ENCODE measurements around the gene GABARAPL2.
"Not testable (repeated sequence)": the region's sequence is repeated elsewhere in the genome, so short reads cannot be mapped to it uniquely, and the experiment has no call there.

The GABARAPL2 gene

DNA sequence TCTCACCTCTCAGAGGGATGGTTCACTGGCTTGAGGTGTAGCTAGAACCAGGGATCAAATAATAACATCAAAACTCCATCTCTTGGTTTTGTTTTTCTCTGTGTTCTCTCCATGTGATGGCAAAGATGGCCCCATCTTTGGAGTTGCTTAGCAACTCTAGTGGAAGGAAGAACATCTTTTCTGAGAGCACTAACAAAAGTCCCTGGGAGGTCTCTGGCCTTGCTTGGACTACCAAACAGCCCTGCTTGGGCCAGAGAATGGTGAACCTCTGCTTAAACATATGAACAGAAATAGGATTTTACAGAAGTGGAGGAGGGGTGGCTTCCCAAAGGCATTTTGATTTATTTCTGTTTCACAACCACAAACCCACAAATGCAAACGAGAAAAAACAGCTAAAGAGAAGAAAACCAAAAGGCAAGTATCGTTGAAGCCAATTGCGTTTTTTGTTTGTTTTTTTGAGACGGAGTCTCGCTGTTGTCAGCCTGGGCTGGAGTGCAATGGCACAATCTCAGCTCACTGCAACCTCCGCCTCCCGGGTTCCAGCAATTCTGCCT lies 13.2 kb downstream of the GABARAPL2 start:
- DNase-seq (ENCODE audit: low read depth), result no peak
- no peak for TF ChIP-seq POLR2A (IDR thresholded peaks at IDR 0.05; ENCODE audit: extremely low read depth, insufficient read length)
- TF ChIP-seq CTCF (IDR thresholded peaks at IDR 0.05; ENCODE audit: low read depth, low read length), result no peak
- TF ChIP-seq, protein P1, sequence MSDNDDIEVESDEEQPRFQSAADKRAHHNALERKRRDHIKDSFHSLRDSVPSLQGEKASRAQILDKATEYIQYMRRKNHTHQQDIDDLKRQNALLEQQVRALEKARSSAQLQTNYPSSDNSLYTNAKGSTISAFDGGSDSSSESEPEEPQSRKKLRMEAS (IDR thresholded peaks at IDR 0.05; ENCODE audit: low read depth, low read length), result no peak
- no peak for TF ChIP-seq MYC (IDR thresholded peaks at IDR 0.05; ENCODE audit: low read depth, low read length)
- H3K4me3 ChIP-seq (ENCODE audit: low read depth, low read length), result no peak overlapping the region

GRCh38 chr16:75584108-75584507 lies 17.9 kb downstream of the GABARAPL2 start:
- H3K4me3 ChIP-seq (ENCODE audit: low read depth, low read length), result no peak overlapping the region
- no peak for TF ChIP-seq CTCF (IDR thresholded peaks at IDR 0.05; ENCODE audit: low read depth, low read length)
- TF ChIP-seq, protein P1 (IDR thresholded peaks at IDR 0.05; ENCODE audit: low read depth, low read length), result no peak
- TF ChIP-seq MYC (IDR thresholded peaks at IDR 0.05; ENCODE audit: low read depth, low read length), result no peak
- TF ChIP-seq POLR2A (IDR thresholded peaks at IDR 0.05; ENCODE audit: extremely low read depth, insufficient read length), result no peak
- DNase-seq (ENCODE audit: low read depth), result no peak

GRCh38 chr16:75588716-75589115 lies 22.5 kb downstream of the GABARAPL2 start:
- TF ChIP-seq, protein P1 (IDR thresholded peaks at IDR 0.05; ENCODE audit: low read depth, low read length), result no peak
- DNase-seq (ENCODE audit: low read depth), result no peak
- H3K4me3 ChIP-seq (ENCODE audit: low read depth, low read length), result no peak overlapping the region

GRCh38 chr16:75589306-75589705 lies 23.1 kb downstream of the GABARAPL2 start:
- DNase-seq (ENCODE audit: low read depth), result no peak
- H3K4me3 ChIP-seq (ENCODE audit: low read depth, low read length), result no peak overlapping the region
- TF ChIP-seq CTCF (IDR thresholded peaks at IDR 0.05; ENCODE audit: low read depth, low read length) (no peak), POLR2A (IDR thresholded peaks at IDR 0.05; ENCODE audit: extremely low read depth, insufficient read length) (no peak), MYC (IDR thresholded peaks at IDR 0.05; ENCODE audit: low read depth, low read length) (no peak)
- TF ChIP-seq, protein P1 (IDR thresholded peaks at IDR 0.05; ENCODE audit: low read depth, low read length), result no peak

DNA sequence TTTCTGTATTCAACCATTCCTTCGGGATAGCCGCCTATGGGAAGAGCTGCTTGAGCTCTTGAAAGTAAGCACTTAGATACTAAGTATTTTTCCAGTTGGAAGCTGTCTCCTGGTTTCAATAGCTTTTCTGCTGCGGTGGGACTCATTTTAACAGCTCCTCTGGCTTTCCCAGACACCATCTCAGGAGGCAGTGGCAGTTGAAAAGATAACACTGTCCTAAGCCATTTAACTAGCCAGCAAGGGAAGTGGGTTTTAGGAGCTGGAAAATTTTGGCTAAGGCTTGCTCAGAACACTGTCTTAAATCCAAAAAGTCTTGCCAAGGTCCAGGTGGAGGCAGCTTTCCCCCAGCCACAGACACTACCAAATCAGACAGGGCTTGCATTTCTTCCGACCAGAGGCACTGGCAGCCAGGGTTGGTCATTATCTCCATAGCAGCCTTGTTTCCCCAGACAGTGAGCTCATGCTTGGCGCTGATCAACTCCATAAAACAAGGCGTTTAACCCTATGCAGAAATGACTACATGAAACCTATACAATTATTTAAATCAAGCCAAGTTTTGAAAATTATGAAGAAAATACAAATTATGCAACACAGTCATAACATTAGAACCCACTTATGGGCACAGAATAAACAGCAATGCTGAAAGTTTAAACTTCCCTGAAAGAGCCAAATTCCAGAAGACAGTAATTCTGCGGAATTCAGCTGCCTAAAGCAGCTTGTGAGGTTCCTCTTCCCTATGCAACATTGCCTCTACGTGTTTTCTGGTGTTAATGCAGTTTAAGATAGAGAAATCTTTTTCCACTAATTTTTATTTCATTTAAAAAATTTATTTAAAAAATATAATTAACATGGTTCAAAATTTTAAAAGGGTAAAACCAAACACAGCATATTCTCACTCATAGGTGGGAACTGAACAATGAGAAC lies 25.0 kb downstream of the GABARAPL2 start:
- H3K4me3 ChIP-seq (ENCODE audit: low read depth, low read length), result no peak overlapping the region
- TF ChIP-seq, protein P1 (IDR thresholded peaks at IDR 0.05; ENCODE audit: low read depth, low read length), result no peak
- TF ChIP-seq POLR2A (IDR thresholded peaks at IDR 0.05; ENCODE audit: extremely low read depth, insufficient read length) (no peak), CTCF (IDR thresholded peaks at IDR 0.05; ENCODE audit: low read depth, low read length) (no peak), MYC (IDR thresholded peaks at IDR 0.05; ENCODE audit: low read depth, low read length) (no peak)
- no peak for DNase-seq (ENCODE audit: low read depth)

DNA sequence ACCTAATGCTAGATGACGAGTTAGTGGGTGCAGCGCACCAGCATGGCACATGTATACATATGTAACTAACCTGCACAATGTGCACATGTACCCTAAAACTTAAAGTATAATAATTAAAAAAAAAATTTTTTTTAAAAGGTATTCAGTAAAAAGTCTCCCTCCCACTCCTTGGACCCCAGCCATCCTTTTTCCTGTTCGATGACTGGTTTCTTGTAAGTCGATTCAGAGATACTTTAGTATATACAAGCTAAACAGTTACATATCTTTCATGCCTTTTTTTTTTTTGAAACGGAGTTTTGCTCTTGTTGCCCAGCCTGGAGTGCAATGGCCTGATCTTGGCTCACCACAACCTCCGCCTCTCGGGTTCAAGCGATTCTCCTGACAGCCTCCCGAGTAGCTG lies 25.7 kb downstream of the GABARAPL2 start:
- H3K4me3 ChIP-seq (ENCODE audit: low read depth, low read length); DNase-seq (ENCODE audit: low read depth): not testable (repeated sequence)

Data from NB4 (cell line).